GM12878 (cell line): ENCODE measurements around the gene EPHB2. TPM values are rescaled to one million over a fixed set of nuclear protein-coding genes. Genes with fewer than 3 reads are reported as not detected.

ENCODE experiments used
- CREB1 ChIP-seq: IDR thresholded peaks from 2 replicates; pipeline ENCODE4 v1.6.1; 2012; ENCODE audit warnings: low read depth, mild to moderate bottlenecking, inconsistent platforms
- NFYB ChIP-seq: IDR thresholded peaks from 2 replicates; pipeline ENCODE4 v1.6.1; 2011; ENCODE audit warnings: low read depth, mild to moderate bottlenecking, low read length, improper control_type of control experiment, moderate library complexity; ENCODE audit not compliant: insufficient read depth
- ZBTB11 ChIP-seq: fragments of 450-650 bp; formaldehyde crosslinking; IDR thresholded peaks from 2 replicates; pipeline ENCODE4 v1.5.0; 2022; ENCODE audit warnings: mild to moderate bottlenecking, missing genetic modification characterization
- polyA plus RNA-seq, 11 experiments: library from polyadenylated mRNA; depleted of rRNA in 4 of 11; unstranded in 6 of 11; stranded (reverse) in 5 of 11; fragments of >200 nt; fragmentation: Nextera tagmentation in 4 of 11; fragmentation: Illumina TruSeq in 1 of 11; extraction: Ambion mirVana in 4 of 11; extraction: Trizol in 1 of 11; gene quantifications; 1 replicate in 1 of 11; 2 replicates in 10 of 11; pipeline versions ENCODE4 v1.2.1 to v1.2.3, GENCODE V29; 2011 to 2016; ENCODE audit warnings: inconsistent platforms in 2 of 11, missing spikeins in 2 of 11, low read depth in 1 of 11
- total RNA-seq, 4 experiments: library from RNA; depleted of rRNA in 3 of 4; stranded (reverse); fragments of >200 nt in 3 of 4; fragmentation: Illumina TruSeq in 1 of 4; extraction: Trizol in 1 of 4; gene quantifications; 2 replicates each; pipeline versions ENCODE4 v1.2.1 to v1.2.3, GENCODE V29; 2013 to 2021
- TF ChIP-seq, protein P1 (sequence below): IDR thresholded peaks from 2 replicates; pipeline ENCODE4 v1.6.1; 2012; ENCODE audit warnings: improper control_type of control experiment, low read depth, low read length; ENCODE audit not compliant: insufficient replicate concordance

Gene EPHB2
- total and polyA plus RNA-seq, 10 of the 15 experiments (the other 5 are each of a cell fraction or from before 2014, with no cell fraction given), result 0.13 to 3.3 (median 0.92) TPM

DNA sequence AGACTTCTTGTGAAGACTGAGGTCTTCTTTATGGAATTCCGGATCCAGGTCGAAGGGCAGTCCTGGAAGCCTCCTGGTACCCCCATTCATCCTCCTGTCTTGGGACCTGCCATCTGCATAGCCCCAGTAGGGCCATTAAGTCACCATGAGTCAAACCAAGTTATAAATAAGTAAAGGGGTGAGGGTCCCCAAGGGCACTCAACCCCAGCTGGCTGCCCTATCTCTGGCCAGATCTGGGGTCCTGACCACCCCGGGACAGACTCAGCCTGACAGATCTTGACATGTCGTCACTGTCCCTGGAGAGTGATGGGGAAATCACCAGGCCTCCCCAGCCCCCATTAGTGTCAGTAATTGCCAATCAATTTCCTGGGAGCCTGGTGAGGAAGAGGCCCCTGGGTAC is 108.7 kb downstream of the EPHB2 start (continued):
- TF ChIP-seq, protein P1, sequence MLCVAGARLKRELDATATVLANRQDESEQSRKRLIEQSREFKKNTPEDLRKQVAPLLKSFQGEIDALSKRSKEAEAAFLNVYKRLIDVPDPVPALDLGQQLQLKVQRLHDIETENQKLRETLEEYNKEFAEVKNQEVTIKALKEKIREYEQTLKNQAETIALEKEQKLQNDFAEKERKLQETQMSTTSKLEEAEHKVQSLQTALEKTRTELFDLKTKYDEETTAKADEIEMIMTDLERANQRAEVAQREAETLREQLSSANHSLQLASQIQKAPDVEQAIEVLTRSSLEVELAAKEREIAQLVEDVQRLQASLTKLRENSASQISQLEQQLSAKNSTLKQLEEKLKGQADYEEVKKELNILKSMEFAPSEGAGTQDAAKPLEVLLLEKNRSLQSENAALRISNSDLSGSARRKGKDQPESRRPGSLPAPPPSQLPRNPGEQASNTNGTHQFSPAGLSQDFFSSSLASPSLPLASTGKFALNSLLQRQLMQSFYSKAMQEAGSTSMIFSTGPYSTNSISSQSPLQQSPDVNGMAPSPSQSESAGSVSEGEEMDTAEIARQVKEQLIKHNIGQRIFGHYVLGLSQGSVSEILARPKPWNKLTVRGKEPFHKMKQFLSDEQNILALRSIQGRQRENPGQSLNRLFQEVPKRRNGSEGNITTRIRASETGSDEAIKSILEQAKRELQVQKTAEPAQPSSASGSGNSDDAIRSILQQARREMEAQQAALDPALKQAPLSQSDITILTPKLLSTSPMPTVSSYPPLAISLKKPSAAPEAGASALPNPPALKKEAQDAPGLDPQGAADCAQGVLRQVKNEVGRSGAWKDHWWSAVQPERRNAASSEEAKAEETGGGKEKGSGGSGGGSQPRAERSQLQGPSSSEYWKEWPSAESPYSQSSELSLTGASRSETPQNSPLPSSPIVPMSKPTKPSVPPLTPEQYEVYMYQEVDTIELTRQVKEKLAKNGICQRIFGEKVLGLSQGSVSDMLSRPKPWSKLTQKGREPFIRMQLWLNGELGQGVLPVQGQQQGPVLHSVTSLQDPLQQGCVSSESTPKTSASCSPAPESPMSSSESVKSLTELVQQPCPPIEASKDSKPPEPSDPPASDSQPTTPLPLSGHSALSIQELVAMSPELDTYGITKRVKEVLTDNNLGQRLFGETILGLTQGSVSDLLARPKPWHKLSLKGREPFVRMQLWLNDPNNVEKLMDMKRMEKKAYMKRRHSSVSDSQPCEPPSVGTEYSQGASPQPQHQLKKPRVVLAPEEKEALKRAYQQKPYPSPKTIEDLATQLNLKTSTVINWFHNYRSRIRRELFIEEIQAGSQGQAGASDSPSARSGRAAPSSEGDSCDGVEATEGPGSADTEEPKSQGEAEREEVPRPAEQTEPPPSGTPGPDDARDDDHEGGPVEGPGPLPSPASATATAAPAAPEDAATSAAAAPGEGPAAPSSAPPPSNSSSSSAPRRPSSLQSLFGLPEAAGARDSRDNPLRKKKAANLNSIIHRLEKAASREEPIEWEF, result no peak
- TF ChIP-seq CREB1 (no peak), NFYB (no peak), ZBTB11 (no peak)
